HG03442 (cell line): ENCODE data around the gene SCFD2.
"Not testable (repeated sequence)": the region's sequence is repeated elsewhere in the genome, so short reads cannot be mapped to it uniquely, and the experiment has no call there.

Source experiments
- ATAC-seq: cut with Tn5 transposase; IDR thresholded peaks from one replicate; pipeline ENCODE4 v1.9.1; 2021; ENCODE audit warnings: mild to moderate bottlenecking, moderate library complexity; ENCODE audit not compliant: unreplicated experiment

Gene SCFD2

DNA sequence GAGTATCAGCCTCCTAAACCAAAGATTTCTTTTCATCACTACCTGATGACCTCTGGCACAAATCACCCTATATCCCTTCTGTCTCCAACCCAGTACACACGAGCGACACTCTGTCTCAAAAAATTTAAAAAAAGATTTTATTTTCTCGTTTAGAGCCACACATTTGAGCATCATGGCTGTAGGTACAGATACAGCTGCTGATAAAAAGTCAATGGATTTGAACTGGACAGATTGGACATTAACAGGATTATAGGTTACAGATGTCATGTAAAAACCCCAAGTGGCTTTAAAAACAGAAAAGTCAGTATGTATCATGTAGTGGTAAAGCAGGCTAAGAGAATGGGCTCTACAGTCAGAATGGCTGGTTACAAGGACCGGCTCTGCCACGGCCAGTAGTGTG is 171.1 kb downstream of the SCFD2 start:
- no peak for ATAC-seq

DNA sequence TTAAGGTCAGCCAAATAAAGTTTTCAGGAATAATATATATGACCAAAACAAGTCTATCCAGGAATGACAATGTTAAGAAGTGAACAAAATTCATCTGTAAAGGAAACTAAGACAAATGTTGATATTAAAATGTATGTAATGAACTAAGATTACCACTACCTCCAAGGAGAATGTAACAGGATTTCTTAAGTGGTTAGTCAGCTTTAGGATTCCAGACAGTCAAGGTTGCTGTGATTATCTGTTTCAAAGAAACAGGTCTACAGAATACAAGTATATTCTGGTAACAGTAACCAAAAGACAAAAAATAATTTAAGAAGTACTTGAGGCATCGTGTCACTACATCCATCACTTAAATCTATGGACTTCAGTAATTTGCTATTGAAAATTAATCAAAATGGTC is 172.8 kb downstream of the SCFD2 start:
- no peak for ATAC-seq

DNA sequence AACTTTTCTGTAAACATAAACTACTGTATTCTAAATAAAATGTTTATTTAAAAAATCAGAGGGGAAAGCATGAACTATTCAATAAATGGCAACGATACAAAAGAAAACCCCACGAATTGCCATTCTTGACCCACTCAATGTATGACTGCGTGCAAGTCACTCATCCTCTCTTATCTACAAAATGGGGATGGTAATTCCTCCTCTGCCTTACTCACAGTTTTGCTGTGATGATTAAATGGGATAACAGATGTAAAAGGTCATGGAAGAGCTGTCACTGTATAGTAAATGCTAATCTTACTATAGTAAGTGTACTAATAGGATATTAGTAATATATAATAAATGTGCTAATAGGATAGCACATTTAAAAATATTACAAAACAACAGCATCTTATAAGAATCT is 173.4 kb downstream of the SCFD2 start:
- ATAC-seq = no peak

DNA sequence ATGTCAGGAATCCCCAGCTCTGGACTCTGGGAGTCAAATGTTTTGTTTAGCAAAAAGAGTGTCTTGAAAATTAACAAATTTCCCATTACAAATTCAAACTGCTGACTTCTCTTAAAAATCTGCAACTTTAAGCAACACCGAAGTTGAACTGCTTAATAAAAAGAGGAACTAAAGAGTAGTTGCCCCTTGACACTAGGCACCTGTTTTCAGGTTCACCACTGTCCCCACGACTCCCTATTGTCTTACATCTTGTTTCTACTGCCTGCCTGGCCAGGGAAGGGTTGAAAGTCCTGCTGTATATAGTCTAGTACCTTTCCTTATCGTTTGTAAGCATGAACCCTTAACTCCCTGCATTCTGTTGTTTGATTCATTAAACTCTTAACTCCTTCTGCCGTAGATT is 173.9 kb downstream of the SCFD2 start:
- ATAC-seq = no peak

DNA sequence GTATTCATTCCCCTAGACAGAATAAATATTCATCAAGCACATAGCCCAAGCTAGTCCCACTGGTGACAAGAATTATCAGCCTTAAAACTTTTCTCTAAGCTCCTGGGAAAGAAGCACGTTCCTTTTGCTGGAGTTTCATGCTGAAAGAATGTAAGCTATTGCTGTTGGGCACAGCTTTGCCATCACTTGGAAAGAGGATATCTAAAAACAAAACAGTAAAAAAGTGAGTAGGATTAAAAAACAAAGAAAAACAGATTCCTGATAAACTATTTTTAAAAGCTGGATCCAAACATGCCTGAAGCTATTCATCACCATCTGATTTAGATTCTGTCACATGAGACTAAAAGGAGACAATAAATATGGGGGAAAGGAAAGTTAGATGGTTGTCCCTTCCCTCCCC is 176.8 kb downstream of the SCFD2 start:
- no peak for ATAC-seq

DNA sequence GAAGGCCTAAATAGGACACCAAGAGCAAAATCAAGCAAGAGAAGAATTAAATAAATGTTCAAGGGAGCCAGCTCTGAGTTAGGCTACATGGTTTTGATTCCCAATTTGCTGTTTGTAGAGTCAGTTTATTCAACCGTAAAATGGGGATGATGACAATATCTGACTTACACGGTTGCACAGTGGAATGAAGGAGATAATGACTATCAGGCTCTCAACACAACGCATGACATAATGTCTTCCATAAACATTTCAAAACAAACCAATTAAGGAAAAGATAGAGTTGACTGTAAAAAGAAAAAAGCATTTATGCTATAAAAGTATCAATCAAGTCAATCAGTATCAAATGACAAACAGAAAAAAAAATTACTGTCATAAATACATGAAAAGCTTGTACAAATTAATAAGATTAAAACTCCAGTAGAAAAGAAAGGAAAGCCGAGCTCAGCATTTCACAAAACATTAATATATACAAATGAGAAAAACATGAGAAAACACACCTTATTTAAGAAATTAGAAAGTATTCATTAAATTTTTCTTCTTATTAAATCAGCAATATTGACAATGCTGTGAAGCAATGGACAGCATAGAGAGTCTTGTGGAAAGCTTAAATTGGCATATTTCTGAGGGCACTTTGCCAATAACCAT is 179.0 kb downstream of the SCFD2 start:
- no peak for ATAC-seq

DNA sequence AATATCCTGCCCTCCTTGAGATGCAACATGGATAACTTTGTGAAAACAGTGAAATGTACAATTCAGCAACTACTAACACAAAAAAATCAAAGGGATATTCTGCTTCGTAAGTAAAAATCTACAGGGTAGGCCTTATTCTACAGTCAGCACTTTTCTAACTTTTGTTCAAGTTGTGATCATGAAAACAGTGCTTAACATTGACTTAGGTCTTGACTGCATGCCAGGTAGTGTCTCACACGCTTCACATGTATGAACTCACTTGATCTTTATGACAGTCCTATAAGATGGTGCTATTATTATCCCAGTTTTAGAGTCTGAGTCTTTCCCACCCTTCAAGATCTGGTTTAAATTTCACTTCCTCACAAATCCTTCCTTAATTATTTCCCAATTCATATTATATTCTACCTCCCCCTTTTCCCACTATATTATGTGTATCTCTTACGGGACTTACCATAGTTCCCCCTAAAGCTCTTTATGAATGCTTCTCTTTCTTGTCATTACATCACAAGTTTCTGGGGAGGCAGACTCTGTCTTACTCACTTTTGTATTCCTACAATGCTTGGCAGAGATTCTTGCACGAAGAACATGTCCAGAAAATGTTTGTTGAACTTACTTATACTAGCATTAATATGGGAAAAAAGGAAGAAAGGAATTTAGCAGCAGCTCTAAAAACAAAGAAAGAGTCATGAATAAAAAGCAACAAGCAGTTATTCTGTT is 179.8 kb downstream of the SCFD2 start:
- ATAC-seq = no peak

DNA sequence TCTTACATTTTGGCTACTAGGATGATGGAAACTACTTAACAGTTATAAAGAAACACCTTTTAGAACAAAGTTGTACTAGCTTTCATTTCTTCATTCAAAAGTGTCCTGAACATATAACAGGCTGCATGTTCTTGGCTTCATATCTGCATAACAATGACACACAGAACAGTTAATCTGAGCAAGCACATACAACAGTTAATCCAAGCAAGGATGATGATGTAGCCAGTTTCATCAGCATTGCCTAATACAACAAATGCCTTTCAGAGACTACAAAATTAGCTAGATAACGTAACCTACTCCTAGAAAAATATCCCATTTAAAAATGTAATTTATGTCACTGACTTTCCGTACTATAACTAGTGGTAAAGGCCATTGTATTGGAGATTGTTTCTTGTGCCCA is 182.1 kb downstream of the SCFD2 start:
- no peak for ATAC-seq

DNA sequence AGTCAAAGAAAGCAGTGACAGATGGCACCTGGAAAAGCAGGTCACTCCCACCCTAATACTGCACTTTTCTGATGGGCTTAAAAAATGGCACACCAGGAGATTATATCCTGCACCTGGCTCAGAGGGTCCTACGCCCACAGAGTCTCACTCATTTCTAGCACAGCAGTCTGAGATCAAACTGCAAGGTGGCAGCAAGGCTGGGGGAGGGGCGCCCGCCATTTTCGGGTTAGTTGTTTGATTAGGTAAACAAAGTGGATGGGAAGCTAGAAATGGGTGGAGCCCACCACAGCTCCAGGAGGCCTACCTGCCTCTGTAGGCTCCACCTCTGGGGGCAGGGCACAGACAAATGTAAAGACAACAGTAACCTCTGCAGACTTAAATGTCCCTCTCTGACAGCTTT is 188.1 kb downstream of the SCFD2 start:
- ATAC-seq = not testable (repeated sequence)

DNA sequence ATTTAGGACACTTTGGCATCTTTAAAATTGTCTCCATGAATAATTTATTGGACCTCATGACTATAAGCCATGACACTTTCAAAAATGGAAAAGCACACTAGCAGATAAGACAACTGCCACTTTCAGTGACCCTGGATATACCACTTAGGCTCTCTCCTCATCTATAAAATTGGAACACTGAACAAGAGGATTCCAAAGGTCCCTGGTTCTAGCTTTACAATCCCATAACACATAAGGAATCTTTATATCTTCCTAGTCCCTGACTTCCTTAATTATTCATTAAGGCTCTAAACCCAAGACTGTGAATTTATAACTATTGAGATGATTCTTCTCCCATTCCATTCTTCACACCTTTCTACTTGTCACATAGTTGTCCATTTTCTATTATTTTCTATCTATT is 190.2 kb downstream of the SCFD2 start:
- ATAC-seq = no peak

DNA sequence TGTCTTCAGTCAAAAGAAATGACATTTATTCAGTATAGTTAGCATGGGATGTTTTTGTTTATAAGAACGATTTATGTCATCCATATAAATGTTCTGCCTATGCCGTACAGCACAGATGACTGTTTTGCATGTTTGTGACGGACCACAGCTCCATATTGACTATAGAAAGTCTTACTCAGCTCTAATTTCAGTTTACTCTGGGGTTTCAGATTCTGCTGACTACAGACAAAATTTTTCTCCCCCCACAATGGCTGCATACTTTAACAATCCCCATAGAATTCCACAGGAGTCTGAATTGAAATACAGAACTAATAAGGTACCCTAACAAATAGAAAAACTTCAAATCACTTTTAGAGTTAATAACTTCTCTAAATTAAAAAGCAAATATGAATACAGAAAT is 191.0 kb downstream of the SCFD2 start:
- ATAC-seq = no peak

DNA sequence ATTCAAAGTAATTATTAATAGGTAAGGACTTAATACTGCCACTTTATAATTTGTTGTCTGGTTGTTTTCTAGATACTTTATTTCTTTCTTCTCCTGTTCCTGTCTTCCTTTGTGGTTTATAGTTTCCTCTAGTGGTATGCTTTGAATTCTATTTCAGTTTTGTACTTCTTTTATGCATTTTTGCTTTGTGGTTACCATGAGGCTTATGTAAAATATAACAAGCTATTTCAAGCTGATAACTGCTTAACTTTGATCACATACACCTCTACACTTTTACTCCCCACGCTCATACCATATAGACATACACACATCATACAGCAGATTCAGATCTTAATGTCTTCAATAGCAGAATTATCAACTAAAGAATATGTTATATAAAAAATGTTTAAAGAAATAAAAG is 192.3 kb downstream of the SCFD2 start:
- ATAC-seq = no peak

DNA sequence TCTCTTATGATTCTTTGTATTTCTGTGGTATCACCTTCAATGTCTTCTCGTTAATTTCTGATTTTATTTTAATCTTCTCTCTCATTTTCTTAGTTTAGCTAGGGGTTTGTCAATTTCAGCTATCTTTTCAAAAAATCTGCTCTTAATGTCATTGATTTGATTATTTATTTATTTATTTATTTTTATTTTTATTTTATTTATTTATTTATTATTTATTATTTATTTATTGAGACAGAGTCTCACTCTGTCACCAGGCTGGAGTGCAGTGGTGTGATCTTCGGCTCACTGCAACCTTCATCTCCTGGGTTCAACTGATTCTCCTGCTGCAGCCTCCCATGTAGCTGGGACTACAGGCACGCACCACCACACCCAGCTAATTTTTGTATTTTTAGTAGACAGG is 194.1 kb downstream of the SCFD2 start:
- no peak for ATAC-seq

DNA sequence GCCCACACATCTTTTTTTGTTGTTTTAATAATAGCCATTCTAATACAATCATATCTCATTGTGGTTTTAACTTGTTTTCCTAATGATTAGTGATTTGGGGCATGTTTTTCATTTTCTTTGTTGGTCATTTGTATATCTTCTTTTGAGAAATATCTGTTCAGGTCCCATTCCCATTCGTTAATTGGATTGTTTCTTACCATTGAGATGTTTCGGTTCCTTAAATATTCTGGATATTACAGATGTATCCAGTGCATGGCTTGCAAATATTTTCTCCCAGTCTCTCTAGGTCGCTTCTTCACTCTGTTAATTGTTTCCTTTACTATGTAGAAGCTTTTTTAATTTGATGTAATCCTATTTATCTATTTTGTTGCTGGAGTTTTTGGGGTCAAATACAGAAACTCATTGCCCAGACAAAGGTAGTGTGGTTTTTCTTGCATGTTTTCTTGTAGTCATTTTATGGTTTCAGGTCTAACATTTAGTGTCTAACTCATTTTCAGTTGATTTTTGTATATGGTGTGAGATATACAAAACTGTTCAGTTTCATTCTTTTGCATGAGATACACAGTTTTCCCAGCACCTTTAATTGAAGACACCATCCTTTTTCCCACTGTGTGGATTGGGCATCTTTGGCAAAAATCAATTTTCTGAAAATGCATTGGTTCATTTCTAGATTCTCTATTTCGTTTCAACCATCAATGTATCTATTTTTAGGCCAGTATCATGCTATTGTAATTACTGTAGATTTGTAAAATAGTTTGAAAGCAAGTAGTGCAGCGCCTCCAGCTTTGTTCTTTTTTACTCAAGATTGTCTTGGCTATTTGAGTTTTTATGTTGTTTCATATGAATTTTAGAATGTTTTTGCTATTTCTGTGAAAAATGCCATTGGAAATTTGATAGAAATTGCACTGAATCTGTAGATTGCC is 195.9 kb downstream of the SCFD2 start:
- ATAC-seq = no peak

DNA sequence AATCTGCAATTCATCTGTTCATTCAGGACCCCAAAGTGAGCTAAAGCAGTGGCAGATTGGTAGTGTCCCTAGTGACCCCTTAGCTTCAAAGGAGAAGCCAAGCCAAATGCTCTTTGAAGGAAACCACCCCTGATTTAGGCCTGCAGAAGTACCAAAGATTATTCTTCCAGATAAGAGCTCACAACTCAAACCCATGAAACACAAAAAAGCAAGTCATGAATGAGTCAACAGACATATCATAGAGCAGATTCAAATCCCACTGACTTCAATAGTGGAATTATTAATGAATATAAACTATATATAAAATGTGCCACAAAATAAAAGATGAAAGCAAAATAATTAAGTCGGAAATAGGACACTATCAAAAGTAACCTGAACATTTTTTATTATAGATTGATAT is 197.6 kb downstream of the SCFD2 start:
- ATAC-seq = no peak

DNA sequence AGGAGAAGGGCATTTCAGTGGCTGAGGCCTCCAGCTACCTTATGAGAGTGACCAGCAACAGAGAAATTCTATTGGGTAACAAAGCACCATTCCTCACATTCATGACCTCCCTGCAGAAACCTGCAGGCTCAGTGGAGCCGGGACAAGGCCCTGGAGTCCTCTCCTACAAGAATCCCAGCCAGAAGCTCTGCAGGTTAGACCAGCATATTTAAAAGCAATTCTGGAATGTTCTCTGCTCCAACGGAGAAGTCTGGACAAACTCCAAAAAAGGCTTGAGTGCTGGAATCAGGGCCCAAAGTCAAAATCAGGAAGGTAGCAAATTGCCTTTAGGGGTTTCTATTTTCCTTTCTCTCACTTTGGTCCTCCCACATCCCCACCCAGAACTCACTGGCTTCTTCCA is 202.9 kb downstream of the SCFD2 start:
- ATAC-seq = no peak

DNA sequence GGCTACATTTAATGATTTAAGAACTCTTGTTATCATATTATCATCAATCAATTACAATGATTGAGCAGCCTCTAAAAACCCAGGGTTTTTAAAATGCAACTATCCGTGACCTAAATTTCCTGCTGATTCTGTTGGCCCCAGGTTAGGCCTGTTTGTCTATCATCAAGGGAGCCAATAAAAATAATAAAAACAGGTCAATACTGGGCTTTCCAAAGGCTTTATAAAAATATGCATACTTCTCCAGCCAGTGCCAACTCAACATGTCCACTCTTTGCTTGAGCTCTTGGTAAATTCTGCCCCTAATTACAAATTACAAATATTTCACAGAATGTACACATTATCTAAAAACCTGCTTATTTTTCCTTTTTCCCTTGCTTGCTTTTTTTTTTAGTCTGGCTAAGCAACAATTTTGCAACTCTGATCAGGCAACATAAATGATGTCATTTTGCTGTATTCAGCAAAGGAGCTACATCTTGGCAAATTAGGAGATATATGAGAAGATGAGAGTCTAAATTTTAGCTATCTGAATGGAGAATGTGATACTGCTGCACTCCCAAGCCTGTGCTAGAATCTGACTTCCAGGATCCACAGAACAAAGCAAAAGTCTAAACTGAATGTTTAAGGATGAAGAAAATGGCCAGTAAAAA is 204.0 kb downstream of the SCFD2 start:
- ATAC-seq = no peak

DNA sequence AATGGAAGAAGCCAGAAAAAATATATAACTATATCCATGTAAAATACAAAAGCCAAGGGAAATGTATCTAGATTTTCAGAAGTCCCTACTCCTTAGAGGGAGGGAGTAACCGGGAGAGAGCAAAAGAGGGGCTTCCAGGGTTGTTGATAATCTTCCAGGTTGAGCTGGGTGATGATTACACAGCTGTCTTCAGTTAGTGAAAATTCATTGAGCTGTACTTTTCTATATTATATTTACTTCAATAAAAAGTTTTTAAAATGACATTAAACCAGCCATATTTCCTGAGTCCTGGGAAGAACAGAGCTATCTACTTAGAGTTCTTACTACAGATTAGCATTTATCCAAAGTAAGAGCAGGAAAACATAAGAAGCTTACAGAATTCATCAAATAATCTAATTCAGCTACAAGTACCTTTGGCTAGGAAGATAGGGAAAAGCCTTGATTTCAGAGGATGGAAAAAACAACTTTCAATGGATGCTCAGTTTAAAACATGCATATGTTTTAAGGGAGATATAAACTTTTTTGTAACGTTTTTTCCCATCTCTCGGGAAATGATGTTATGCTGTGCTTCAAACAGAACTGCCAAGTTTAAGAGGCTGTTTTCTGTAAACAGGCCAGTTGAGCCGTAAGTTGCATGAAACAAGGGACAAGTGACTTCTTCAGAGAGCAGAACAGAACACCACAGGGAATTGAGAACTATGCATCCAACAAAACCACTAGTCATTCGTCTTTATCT is 204.6 kb downstream of the SCFD2 start:
- ATAC-seq = no peak

DNA sequence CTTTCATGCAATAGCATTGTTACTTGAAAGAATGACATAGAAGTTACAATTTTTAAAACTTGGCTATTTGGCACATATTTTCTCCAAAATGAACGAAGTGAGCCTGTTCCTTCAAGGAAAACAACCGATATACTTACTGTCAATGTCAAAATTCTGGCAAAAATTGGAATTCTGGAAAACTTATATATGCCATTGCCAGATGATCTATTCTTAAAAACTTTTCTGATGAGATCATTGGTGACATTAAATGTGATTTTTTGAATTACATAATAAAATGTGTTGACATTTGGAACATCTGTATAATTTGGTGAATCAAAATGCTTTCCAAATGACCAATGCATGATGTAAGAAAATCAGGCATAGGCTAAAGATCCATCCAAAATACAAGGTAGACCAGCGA is 209.0 kb downstream of the SCFD2 start:
- ATAC-seq = no peak

DNA sequence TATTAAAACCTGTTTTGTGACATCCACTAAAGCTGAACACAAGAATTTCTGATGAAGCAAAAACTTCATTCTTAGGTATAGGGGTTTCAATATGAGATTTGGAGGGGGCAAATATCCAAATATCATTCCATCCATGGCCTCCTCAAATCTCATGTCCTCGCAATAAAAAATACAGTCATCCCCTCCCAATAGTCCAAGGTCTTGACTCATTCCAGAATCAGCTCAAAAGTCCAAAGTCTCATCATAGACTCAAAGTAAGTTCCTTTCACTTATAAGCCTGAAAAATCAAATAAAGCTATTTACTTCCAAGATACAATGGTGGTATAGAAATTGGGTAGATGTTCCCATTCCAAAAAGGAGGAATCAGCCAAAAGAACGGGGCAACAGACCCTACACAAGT is 213.4 kb downstream of the SCFD2 start:
- no peak for ATAC-seq

DNA sequence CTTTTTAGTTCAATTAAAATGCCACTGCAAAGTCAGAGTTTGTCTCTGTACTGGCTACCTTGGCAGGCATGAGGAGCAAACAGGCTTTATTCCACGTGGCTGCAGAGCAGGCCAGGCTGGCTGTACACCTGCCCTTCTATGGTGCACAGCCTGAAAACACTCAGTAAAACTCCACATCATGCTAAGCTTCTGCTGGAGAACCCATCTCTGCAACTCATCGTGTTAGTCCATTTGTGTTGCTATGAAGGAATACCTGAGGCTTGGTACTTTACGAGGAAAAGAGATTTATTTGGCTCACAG is 214.4 kb downstream of the SCFD2 start:
- no peak for ATAC-seq
